Aorta (tissue), 5 donors: ENCODE results near the gene AP2A1. TPM values are rescaled to one million over a fixed set of nuclear protein-coding genes. Genes with fewer than 3 reads are reported as not detected.

Experiments used
- ATAC-seq: fragments of 200-7000 bp; cut with Tn5 transposase; one replicate; pipeline ENCODE4 v1.9.1; 2022; ENCODE audit warnings: moderate library complexity; ENCODE audit not compliant: low FRiP score
- DNase-seq, 2 donors: peaks; one replicate each; pipeline ENCODE4 v3.0.0-alpha.2; 2020
- H3K27ac ChIP-seq, 2 donors: one replicate each; pipeline ENCODE4 v1.5.1; 2013; ENCODE audit warnings: low read length in 2 of 2, mild to moderate bottlenecking in 2 of 2, moderate library complexity in 2 of 2, control low read depth in 1 of 2, inconsistent platforms in 1 of 2, low read depth in 1 of 2
- H3K27me3 ChIP-seq, 2 donors: one replicate each; pipeline ENCODE4 v1.6.1; 2013; ENCODE audit warnings: control low read depth in 1 of 2, low read length in 1 of 2, mild to moderate bottlenecking in 1 of 2, moderate library complexity in 1 of 2; ENCODE audit not compliant: insufficient read depth in 2 of 2, control insufficient read depth in 1 of 2
- H3K36me3 ChIP-seq, 2 donors: one replicate each; pipeline ENCODE4 v1.6.1; 2013; ENCODE audit warnings: control low read depth in 1 of 2, low read length in 1 of 2, mild to moderate bottlenecking in 1 of 2; ENCODE audit not compliant: insufficient read depth in 2 of 2, control insufficient read depth in 1 of 2
- H3K4me1 ChIP-seq, 2 donors: one replicate each; pipeline ENCODE4 v1.6.1; 2013; ENCODE audit warnings: low read length in 2 of 2, control low read depth in 1 of 2, mild to moderate bottlenecking in 1 of 2, moderate library complexity in 1 of 2; ENCODE audit not compliant: insufficient read depth in 2 of 2, control insufficient read depth in 1 of 2
- H3K4me3 ChIP-seq, 2 donors: one replicate each; pipeline ENCODE4 v1.5.1; 2013; ENCODE audit warnings: low read length in 2 of 2, control low read depth in 1 of 2, mild to moderate bottlenecking in 1 of 2
- H3K9me3 ChIP-seq: one replicate; pipeline ENCODE4 v1.6.1; 2013; ENCODE audit warnings: mild to moderate bottlenecking, low read length; ENCODE audit not compliant: control insufficient read depth
- WGBS, 2 donors: extraction: QIAGEN DNeasy Blood & Tissue Kit; methylation state at CpG; one replicate each; pipeline ENCODE4 v1.1.7; 2013; 5-methylcytosine and 5-hydroxymethylcytosine counted together
- intact Hi-C, 2 donors: fragments of 100-400 bp; cut with DNase I; formaldehyde crosslinking; loops; one replicate each; pipeline versions ENCODE4 v1.14.2 to v1.15.0; 2022
- polyA plus RNA-seq, 2 donors: library from polyadenylated mRNA; stranded (reverse); fragments of 200-250 nt; gene quantifications; one replicate each; pipeline ENCODE4 v1.2.3, GENCODE V29; 2013
- total RNA-seq, 2 donors: library from RNA; stranded (reverse); fragmentation: NEBNext Ultra II Directional; extraction: Animal tissue kit (Norgen Biotek cat#: 25700); gene quantifications; one replicate each; pipeline ENCODE4 v1.2.1, GENCODE V29; 2021
- donor health status: healthy with polysubstance abuse.
- donor health status: Bipolar disorder and iron deficiency.
- donor health status: DM: no; HTN: no; CAD: no.
- donor health status: DM: no; HTN: no; CAD: no.
- donor health status: DM: yes; HTN: yes; CAD: no.

The AP2A1 gene
- total and polyA plus RNA-seq, 4 donors = 19.9 to 77.5 (median 67.2) TPM

DNA sequence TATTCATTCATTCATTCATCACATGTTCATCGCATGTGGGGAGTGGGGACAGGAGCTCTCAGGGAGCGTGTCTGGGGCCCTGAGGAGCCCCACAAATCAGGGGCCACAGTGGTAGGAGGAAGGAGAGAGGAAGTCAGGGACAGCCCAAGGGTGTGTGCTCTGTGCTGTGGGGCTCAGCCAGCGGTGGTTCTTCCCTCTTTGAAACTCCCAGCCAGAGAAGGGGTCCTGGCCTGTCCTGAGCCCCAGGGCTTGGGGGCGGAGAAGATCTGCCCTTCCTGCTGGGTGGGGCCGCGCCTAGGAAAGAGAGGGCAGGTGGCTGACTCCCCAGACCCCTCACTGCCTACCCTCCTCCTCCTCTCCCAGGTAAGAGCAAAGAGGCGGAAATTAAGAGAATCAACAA lies 14.6 kb downstream of the AP2A1 start:
- Histone ChIP-seq H3K9me3 (no peaks in the 10 kb centered on the region), H3K27me3 (no peaks in the 10 kb centered on the region), H3K4me1 (no peaks in the 10 kb centered on the region), H3K27ac (no peak overlapping the region), H3K4me3 (no peak overlapping the region), H3K36me3 (peaks cover 0 to 10% of the 10 kb centered on the region in 2 donors)
- DNase-seq (no peak), ATAC-seq (peak; percentile 36)
- WGBS, 2 donors = 91 to 93% methylated on average over 6 to 7 of the region's 7 CpGs
- intact Hi-C loops = no loop called here

DNA sequence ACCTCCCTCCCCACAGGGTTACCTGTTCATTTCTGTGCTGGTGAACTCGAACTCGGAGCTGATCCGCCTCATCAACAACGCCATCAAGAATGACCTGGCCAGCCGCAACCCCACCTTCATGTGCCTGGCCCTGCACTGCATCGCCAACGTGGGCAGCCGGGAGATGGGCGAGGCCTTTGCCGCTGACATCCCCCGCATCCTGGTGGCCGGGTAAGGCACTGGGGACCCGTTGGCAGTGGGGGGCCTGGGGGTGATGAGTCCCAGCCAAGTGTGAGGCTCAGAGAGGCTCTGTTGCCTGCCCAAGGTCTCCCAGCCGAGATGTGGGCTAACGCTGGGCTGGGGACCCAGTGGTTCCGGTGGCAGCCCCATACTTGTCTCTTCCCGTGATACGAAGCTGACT lies 15.7 kb downstream of the AP2A1 start:
- ATAC-seq (no peak), DNase-seq (no peak)
- Histone ChIP-seq H3K27ac (no peak overlapping the region), H3K9me3 (no peaks in the 10 kb centered on the region), H3K27me3 (no peaks in the 10 kb centered on the region), H3K36me3 (peaks cover 0 to 10% of the 10 kb centered on the region in 2 donors), H3K4me3 (no peak overlapping the region), H3K4me1 (no peaks in the 10 kb centered on the region)
- 96 to 97% methylated on average over 18 of the region's 18 CpGs for WGBS, 2 donors
- intact Hi-C loops = no loop called here

DNA sequence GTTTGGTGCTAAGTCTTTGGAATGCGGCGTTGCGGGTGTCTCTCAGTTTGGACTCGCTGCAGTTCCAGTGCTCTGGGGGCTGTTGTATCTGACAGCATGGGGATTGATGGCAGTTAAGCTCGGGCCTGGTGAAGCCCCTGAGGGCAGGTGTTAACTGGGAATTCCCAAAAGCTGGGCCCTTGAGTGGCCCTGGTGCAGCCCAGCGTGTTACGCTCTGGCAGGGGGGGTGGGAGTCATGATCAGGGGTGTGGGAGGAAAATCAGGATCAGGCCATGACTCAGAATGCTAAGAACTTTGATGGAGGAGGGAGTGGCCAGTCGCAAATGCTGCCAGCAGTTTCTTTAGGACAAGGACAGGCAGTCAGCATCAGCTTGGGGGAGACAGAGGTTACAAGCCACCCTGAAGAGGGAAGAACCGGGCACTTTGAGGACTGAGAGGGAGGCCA lies 19.6 kb downstream of the AP2A1 start:
- peaks cover 0 to 10% of the 10 kb centered on the region in 2 donors for H3K36me3 ChIP-seq
- H3K4me3 ChIP-seq = no peak overlapping the region
- WGBS, 2 donors = 69 to 75% methylated on average over 9 of the region's 9 CpGs
- no peaks in the 10 kb centered on the region for H3K9me3 ChIP-seq
- H3K27me3 ChIP-seq = no peaks in the 10 kb centered on the region
- no peaks in the 10 kb centered on the region for H3K4me1 ChIP-seq
- no peak overlapping the region for H3K27ac ChIP-seq
- intact Hi-C loops = no loop called here
- DNase-seq = no peak
- no peak for ATAC-seq

GRCh38 chr19:49787746-49788145 lies 20.9 kb downstream of the AP2A1 start:
- ATAC-seq = no peak
- H3K36me3 ChIP-seq = peaks cover 0 to 7% of the 10 kb centered on the region in 2 donors
- 89% methylated on average over 5 of the region's 5 CpGs for WGBS, 2 donors

GRCh38 chr19:49788857-49789256 lies 22.1 kb downstream of the AP2A1 start:
- no peak overlapping the region for H3K4me3 ChIP-seq
- 87 to 89% methylated on average over 10 of the region's 10 CpGs for WGBS, 2 donors
- H3K9me3 ChIP-seq = no peaks in the 10 kb centered on the region
- H3K36me3 ChIP-seq = peaks cover 0 to 6% of the 10 kb centered on the region in 2 donors
- no peak for DNase-seq
- no peak overlapping the region for H3K27ac ChIP-seq
- intact Hi-C loops = no loop called here
- no peaks in the 10 kb centered on the region for H3K27me3 ChIP-seq
- no peak for ATAC-seq
- no peaks in the 10 kb centered on the region for H3K4me1 ChIP-seq

More at GRCh38 chr19:49787746-49788145, 20.9 kb downstream of the AP2A1 start:
- DNase-seq = no peak
- H3K27ac ChIP-seq = no peak overlapping the region
- H3K9me3 ChIP-seq = no peaks in the 10 kb centered on the region
- intact Hi-C loops = no loop called here
- H3K4me3 ChIP-seq = no peak overlapping the region
- no peaks in the 10 kb centered on the region for H3K4me1 ChIP-seq
- H3K27me3 ChIP-seq = no peaks in the 10 kb centered on the region

GRCh38 chr19:49790866-49791265 lies 24.1 kb downstream of the AP2A1 start:
- ATAC-seq = no peak
- WGBS, 2 donors = 78 to 82% methylated on average over 9 of the region's 9 CpGs
- peaks cover 0 to 3% of the 10 kb centered on the region in 2 donors for H3K36me3 ChIP-seq

GRCh38 chr19:49791776-49792445 lies 25.1 kb downstream of the AP2A1 start:
- Histone ChIP-seq H3K27me3 (no peaks in the 10 kb centered on the region), H3K9me3 (no peaks in the 10 kb centered on the region), H3K27ac (no peak overlapping the region), H3K4me1 (no peaks in the 10 kb centered on the region), H3K4me3 (no peak overlapping the region), H3K36me3 (peaks cover 0 to 9% of the 10 kb centered on the region in 2 donors)
- 94 to 96% methylated on average over 25 to 26 of the region's 26 CpGs for WGBS, 2 donors
- DNase-seq (no peak), ATAC-seq (no peak)
- intact Hi-C loops = no loop called here

More at GRCh38 chr19:49790866-49791265, 24.1 kb downstream of the AP2A1 start:
- H3K27ac ChIP-seq = no peak overlapping the region
- intact Hi-C loops = no loop called here
- H3K4me1 ChIP-seq = no peaks in the 10 kb centered on the region
- H3K9me3 ChIP-seq = no peaks in the 10 kb centered on the region
- peak in 1 of 2 donors; percentile 66 for DNase-seq
- H3K4me3 ChIP-seq = no peak overlapping the region
- H3K27me3 ChIP-seq = no peaks in the 10 kb centered on the region

DNA sequence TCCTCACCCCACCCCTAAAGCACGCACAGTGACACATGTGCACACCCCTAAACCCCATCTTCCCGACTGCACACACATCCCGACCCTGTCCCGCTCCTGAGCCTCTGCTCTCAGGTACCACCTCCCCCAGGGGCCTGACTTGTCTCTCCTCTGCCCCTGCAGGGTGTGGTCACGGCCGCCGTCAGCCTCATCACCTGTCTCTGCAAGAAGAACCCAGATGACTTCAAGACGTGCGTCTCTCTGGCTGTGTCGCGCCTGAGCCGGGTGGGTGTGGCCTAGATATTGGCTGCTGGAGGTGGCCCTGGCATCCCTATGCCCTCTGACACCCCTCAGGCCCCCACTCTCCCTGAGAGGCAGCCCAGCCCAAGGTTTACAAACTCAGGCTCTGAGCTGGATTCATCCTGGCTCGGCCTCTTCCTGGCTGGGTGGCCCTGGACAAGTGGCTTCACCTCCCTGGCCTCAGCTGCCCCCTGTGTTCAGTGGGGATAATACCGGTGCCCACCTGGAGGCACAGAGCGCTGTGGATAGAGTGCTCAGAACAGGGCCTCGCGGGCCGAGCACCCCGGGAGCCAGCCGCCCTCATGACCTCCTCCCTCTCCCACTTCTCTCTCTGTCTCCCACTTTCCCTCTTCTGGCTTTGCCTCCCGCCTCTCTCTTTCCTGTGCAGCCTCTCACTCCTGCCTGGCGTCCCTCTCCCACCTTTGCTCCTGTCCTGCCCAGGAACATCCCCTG lies 26.2 kb downstream of the AP2A1 start:
- WGBS, 2 donors = 90 to 92% methylated on average over 21 to 22 of the region's 22 CpGs
- Histone ChIP-seq H3K4me1 (no peaks in the 10 kb centered on the region), H3K4me3 (no peak overlapping the region), H3K27ac (no peak overlapping the region), H3K27me3 (no peaks in the 10 kb centered on the region), H3K9me3 (no peaks in the 10 kb centered on the region), H3K36me3 (peaks cover 0 to 9% of the 10 kb centered on the region in 2 donors)
- ATAC-seq = no peak
- DNase-seq = no peak
- intact Hi-C loops = no loop called here

DNA sequence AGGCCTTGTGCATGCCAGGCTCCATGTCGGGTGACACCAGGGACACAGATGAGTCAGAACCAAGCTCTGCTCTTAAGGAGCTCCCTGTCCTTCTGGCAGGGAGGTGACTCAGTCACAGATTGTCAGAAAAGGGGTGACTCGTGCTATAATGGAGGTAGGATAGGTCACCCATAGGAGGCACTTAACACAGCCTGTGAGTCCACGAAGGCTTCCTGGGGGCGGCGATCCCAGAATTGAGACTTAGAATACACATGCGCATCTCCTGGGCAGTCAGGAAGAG lies 26.7 kb downstream of the AP2A1 start:
- Histone ChIP-seq H3K27ac (no peak overlapping the region), H3K4me1 (no peaks in the 10 kb centered on the region), H3K9me3 (no peaks in the 10 kb centered on the region), H3K36me3 (peaks cover 0 to 9% of the 10 kb centered on the region in 2 donors), H3K27me3 (no peaks in the 10 kb centered on the region), H3K4me3 (no peak overlapping the region)
- intact Hi-C loops = no loop called here
- ATAC-seq (no peak), DNase-seq (no peak)
- WGBS, 2 donors = 89 to 93% methylated on average over 6 of the region's 6 CpGs
